ENCODE measurements around the gene DPYD.

The DPYD gene

DNA sequence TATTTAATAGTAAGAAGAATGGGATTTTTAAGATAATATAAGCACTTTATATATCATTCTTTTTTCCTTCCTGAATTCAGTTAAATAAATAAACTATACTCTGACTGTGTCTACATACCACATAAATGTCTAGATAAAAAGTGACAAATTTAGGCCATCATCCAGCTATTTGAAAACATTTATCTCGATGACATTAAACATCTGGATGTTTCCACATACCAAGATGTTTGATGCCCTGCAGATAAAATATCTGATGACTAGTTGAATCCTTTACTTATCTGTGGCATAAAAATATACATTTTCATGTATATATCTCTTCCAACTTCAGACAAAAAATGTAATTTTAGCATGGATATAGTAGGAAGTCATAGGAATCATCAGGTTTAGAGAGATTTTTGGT lies 348.3 kb downstream of the DPYD start:
- Histone ChIP-seq H2AFZ (ENCODE audit: low read depth, low read length, severe bottlenecking) (no peak overlapping the region), H4K20me1 (ENCODE audit: low read depth, low read length) (no peaks in the 10 kb centered on the region), H3K9ac (ENCODE audit: low read length) (no peak overlapping the region), H3K27me3 (ENCODE audit: low read length) (no peaks in the 10 kb centered on the region), H3K9me2 (replicated peaks; ENCODE audit: insufficient read depth, low read length) (no peaks in the 10 kb centered on the region), H3K9me3 (ENCODE audit: insufficient read depth, low read length) (no peaks in the 10 kb centered on the region), H3K4me3 (ENCODE audit: insufficient read depth, low read length, poor library complexity, severe bottlenecking) (no peak overlapping the region), H3K4me2 (ENCODE audit: low read depth, low read length, poor library complexity, severe bottlenecking) (no peak overlapping the region), H3F3A (ENCODE audit: insufficient read depth) (no peaks in the 10 kb centered on the region), H3K36me3 (ENCODE audit: low read length) (no peaks in the 10 kb centered on the region), H3K27ac (ENCODE audit: low read depth, low read length) (no peak overlapping the region), H3K79me2 (ENCODE audit: insufficient read depth, low read length) (no peaks in the 10 kb centered on the region)
- TF ChIP-seq EZH2phosphoT487 (conservative IDR thresholded peaks at IDR 0.05; ENCODE audit: low read length), result no peak
- TF ChIP-seq, protein P1, sequence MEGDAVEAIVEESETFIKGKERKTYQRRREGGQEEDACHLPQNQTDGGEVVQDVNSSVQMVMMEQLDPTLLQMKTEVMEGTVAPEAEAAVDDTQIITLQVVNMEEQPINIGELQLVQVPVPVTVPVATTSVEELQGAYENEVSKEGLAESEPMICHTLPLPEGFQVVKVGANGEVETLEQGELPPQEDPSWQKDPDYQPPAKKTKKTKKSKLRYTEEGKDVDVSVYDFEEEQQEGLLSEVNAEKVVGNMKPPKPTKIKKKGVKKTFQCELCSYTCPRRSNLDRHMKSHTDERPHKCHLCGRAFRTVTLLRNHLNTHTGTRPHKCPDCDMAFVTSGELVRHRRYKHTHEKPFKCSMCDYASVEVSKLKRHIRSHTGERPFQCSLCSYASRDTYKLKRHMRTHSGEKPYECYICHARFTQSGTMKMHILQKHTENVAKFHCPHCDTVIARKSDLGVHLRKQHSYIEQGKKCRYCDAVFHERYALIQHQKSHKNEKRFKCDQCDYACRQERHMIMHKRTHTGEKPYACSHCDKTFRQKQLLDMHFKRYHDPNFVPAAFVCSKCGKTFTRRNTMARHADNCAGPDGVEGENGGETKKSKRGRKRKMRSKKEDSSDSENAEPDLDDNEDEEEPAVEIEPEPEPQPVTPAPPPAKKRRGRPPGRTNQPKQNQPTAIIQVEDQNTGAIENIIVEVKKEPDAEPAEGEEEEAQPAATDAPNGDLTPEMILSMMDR (IDR thresholded peaks at IDR 0.05; ENCODE audit: insufficient read depth, low read length, poor library complexity, severe bottlenecking), result no peak

DNA sequence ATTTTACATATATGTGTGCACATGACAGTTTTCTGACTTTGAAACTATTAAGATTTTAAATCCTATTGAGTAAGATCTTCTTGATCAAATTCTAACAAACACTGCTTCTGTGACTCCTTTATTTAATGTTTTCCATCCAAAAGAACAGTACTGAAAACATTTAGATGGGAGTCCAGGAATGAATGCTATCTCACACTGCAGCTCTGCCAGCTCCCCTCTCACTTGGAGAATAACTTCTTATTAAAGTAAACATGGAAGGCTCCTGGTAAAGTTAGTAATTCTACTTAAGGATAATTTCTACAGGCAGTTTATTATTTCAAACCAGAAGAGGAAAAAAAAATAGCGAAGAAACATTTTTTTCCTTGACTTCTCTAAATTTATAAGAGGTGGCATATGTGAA lies 349.1 kb downstream of the DPYD start:
- no peaks in the 10 kb centered on the region for H3F3A ChIP-seq (ENCODE audit: insufficient read depth)
- no peaks in the 10 kb centered on the region for H3K9me3 ChIP-seq (ENCODE audit: insufficient read depth, low read length)
- H3K36me3 ChIP-seq (ENCODE audit: low read length), result no peaks in the 10 kb centered on the region
- no peak overlapping the region for H3K9ac ChIP-seq (ENCODE audit: low read length)
- no peak overlapping the region for H2AFZ ChIP-seq (ENCODE audit: low read depth, low read length, severe bottlenecking)
- H3K27ac ChIP-seq (ENCODE audit: low read depth, low read length), result no peak overlapping the region
- H3K9me2 ChIP-seq (replicated peaks; ENCODE audit: insufficient read depth, low read length), result no peaks in the 10 kb centered on the region
- TF ChIP-seq EZH2phosphoT487 (conservative IDR thresholded peaks at IDR 0.05; ENCODE audit: low read length), result no peak
- TF ChIP-seq, protein P1 (IDR thresholded peaks at IDR 0.05; ENCODE audit: insufficient read depth, low read length, poor library complexity, severe bottlenecking), result no peak
- no peak overlapping the region for H3K4me3 ChIP-seq (ENCODE audit: insufficient read depth, low read length, poor library complexity, severe bottlenecking)
- H3K4me2 ChIP-seq (ENCODE audit: low read depth, low read length, poor library complexity, severe bottlenecking), result no peak overlapping the region
- H3K79me2 ChIP-seq (ENCODE audit: insufficient read depth, low read length), result no peaks in the 10 kb centered on the region
- no peaks in the 10 kb centered on the region for H4K20me1 ChIP-seq (ENCODE audit: low read depth, low read length)
- H3K27me3 ChIP-seq (ENCODE audit: low read length), result no peaks in the 10 kb centered on the region

DNA sequence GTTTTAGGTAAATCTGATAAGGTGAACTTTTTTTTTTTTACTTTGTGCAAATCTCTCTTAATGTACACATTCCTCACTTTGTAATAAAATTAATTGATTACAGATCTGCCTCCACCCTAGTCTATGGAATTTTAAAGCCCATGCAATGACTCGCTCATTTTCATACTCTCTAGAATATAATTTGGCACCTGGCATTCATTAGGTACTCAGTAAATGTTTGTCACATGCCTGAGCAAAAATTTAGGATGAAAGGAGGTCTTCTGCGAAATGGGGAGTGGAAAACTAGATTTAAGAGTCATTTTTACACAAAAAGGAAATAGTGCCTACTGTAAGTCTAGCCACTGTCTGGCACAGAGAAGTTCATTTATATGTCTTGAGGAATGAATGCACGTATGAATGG lies 350.1 kb downstream of the DPYD start:
- no peak overlapping the region for H2AFZ ChIP-seq (ENCODE audit: low read depth, low read length, severe bottlenecking)
- H3K27me3 ChIP-seq (ENCODE audit: low read length), result no peaks in the 10 kb centered on the region
- H3K9me2 ChIP-seq (replicated peaks; ENCODE audit: insufficient read depth, low read length), result no peaks in the 10 kb centered on the region
- no peaks in the 10 kb centered on the region for H3F3A ChIP-seq (ENCODE audit: insufficient read depth)
- H3K27ac ChIP-seq (ENCODE audit: low read depth, low read length), result no peak overlapping the region
- no peaks in the 10 kb centered on the region for H4K20me1 ChIP-seq (ENCODE audit: low read depth, low read length)
- H3K9ac ChIP-seq (ENCODE audit: low read length), result no peak overlapping the region
- no peaks in the 10 kb centered on the region for H3K79me2 ChIP-seq (ENCODE audit: insufficient read depth, low read length)
- no peaks in the 10 kb centered on the region for H3K36me3 ChIP-seq (ENCODE audit: low read length)
- H3K4me3 ChIP-seq (ENCODE audit: insufficient read depth, low read length, poor library complexity, severe bottlenecking), result no peak overlapping the region
- TF ChIP-seq EZH2phosphoT487 (conservative IDR thresholded peaks at IDR 0.05; ENCODE audit: low read length), result no peak
- TF ChIP-seq, protein P1 (IDR thresholded peaks at IDR 0.05; ENCODE audit: insufficient read depth, low read length, poor library complexity, severe bottlenecking), result no peak
- no peak overlapping the region for H3K4me2 ChIP-seq (ENCODE audit: low read depth, low read length, poor library complexity, severe bottlenecking)
- no peaks in the 10 kb centered on the region for H3K9me3 ChIP-seq (ENCODE audit: insufficient read depth, low read length)

All from SU-DHL-6 (cell line).